BLaER1 treated with 17β-estradiol and CSF1 and Interleukin-3, amounts not matched to agents 10 nM and 100 nM (cell line): ENCODE data around the gene OBP2B.
"Not testable (repeated sequence)": the region's sequence is repeated elsewhere in the genome, so short reads cannot be mapped to it uniquely, and the experiment has no call there.

ENCODE experiments used
- H3K27ac ChIP-seq, 11 experiments: shearing (Covaris generic); formaldehyde crosslinking; 2 replicates each; pipeline ENCODE4 v1.8.1; 2022
- H3K27me3 ChIP-seq, 11 experiments: shearing (Covaris generic); formaldehyde crosslinking; 2 replicates each; pipeline ENCODE4 v1.8.1; 2022
- H3K36me3 ChIP-seq, 11 experiments: shearing (Covaris generic); formaldehyde crosslinking; 2 replicates each; pipeline ENCODE4 v1.8.1; 2022
- H3K4me1 ChIP-seq, 10 experiments: shearing (Covaris generic); formaldehyde crosslinking; 2 replicates each; pipeline ENCODE4 v1.8.1; 2022
- H3K4me2 ChIP-seq, 11 experiments: shearing (Covaris generic); formaldehyde crosslinking; 2 replicates each; pipeline ENCODE4 v1.8.1; 2022
- H3K4me3 ChIP-seq, 10 experiments: shearing (Covaris generic); formaldehyde crosslinking; 2 replicates each; pipeline ENCODE4 v1.8.1; 2022
- H3K9ac ChIP-seq, 11 experiments: shearing (Covaris generic); formaldehyde crosslinking; 2 replicates each; pipeline ENCODE4 v1.8.1; 2022
- H3K9me3 ChIP-seq, 11 experiments: shearing (Covaris generic); formaldehyde crosslinking; replicated peaks in 1 of 11; 2 replicates each; pipeline ENCODE4 v1.8.1; 2022
- H4K20me1 ChIP-seq, 11 experiments: shearing (Covaris generic); formaldehyde crosslinking; 2 replicates each; pipeline ENCODE4 v1.8.1; 2022
- Cebpa-rat ChIP-seq, 11 experiments: shearing (Covaris generic); IDR thresholded peaks; 2 replicates each; pipeline ENCODE4 v1.8.1; 2022

The OBP2B gene

DNA sequence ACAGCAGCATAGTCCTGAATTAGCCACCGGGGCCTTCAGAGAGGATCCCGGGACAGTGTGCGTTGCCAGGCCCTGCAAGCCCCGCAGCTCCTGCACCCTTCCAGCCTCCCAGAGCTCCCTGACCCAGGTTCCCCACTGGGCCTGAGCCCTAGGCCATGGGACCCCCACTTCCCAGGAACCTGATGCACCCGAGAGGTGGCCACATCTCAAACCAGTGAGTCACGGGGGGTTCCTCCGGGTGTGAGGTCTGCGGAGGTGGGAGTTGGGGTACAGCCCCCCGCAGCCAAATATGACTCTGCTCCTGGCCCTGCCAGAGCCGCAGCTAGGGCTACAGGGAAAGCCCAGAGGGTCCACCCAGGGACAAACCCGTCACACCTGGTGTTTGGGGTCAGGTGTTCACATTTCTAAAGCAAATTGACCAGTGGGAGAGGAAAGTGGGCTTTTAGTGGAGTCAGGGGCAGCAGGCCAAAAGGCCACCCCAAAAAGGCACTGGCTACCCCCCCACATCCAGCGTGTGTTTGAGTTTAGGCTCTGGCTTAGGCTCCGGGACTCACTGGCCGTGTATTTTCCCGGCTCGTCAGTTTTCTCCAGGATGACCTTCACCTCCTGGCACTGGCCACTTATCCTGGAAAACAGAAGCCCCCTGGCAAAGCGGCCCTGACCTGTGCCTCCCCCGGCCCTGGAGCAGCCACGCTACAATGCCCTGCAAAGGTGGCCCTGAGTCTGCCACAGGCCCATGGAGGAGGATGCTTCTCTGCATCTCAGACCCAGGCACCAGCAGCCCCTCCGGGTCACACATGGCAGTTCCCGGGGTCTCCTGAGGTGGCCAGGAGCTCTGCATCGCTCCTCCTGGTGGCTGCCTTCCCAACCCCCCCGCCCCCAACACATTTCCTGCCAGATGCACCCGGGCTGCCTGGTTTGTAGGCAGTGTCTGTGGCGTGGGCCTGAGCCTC lies 17.4 kb upstream of the OBP2B start:
- H3K4me3 ChIP-seq: no peak overlapping the region
- H4K20me1 ChIP-seq: no peaks in the 10 kb centered on the region
- peak overlapping the region in 1 of 11 experiments; percentile 18; a peak in 1 of 22 replicates for H3K9ac ChIP-seq
- H3K9me3 ChIP-seq: no peaks in the 10 kb centered on the region
- TF ChIP-seq Cebpa-rat (IDR thresholded peaks at IDR 0.05): no peak
- H3K4me2 ChIP-seq: peak overlapping the region in 10 of 11 experiments; percentile 16 to 83 (median 70); a peak in 16 of 22 replicates
- no peaks in the 10 kb centered on the region for H3K27me3 ChIP-seq
- H3K4me1 ChIP-seq: peaks cover 7 to 70% (median 54%) of the 10 kb centered on the region in 10 experiments
- H3K27ac ChIP-seq: no peak overlapping the region
- no peaks in the 10 kb centered on the region for H3K36me3 ChIP-seq

DNA sequence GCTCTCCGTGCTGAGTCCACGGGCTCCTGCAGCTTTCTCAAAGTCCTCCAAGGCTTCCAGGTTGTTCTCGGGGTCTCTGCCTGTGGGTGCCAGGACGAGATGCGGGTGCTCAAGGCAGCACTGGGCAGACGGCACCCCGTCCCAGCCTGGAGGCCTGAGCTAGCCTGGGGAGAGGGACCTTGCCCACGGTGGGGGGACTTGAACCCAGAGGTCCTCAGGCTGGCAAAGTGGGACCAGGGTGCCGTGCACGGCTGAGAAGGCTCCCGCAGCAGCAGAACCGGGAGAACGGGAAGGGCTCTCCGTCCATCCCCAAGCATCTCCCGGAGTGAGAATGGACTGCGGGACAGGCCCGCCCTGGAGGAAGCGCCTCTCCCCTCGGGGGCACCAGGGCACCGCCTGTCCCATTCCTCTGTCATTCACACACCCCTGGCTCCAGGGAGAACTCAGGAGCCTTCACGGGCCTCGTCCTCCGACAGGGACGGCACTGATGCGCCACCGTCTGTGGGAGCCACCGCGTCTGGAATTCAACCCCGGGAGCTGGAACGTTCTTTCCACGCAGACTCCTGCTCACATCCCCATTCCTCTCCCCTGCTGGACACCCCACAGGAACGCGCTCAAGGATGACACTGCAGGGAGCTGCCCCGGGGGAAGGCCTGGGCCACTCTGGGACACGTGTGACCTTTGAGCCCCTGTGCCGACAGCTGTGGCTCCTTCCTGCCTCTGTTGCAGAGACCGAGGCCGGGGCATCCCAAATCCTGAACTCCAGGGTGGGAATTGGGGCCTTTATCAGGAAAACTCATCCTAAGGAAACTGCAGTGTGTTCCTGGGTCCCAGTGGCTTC lies 16.3 kb upstream of the OBP2B start:
- no peak overlapping the region for H3K27ac ChIP-seq
- H3K9me3 ChIP-seq: no peaks in the 10 kb centered on the region
- no peaks in the 10 kb centered on the region for H3K36me3 ChIP-seq
- H3K4me1 ChIP-seq: peaks cover 7 to 70% (median 54%) of the 10 kb centered on the region in 10 experiments
- H3K27me3 ChIP-seq: no peaks in the 10 kb centered on the region
- no peaks in the 10 kb centered on the region for H4K20me1 ChIP-seq
- no peak overlapping the region for H3K9ac ChIP-seq
- H3K4me2 ChIP-seq: peak overlapping the region in 8 of 11 experiments; percentile 48 to 83 (median 75); a peak in 16 of 22 replicates
- no peak for TF ChIP-seq Cebpa-rat (IDR thresholded peaks at IDR 0.05)
- no peak overlapping the region for H3K4me3 ChIP-seq

DNA sequence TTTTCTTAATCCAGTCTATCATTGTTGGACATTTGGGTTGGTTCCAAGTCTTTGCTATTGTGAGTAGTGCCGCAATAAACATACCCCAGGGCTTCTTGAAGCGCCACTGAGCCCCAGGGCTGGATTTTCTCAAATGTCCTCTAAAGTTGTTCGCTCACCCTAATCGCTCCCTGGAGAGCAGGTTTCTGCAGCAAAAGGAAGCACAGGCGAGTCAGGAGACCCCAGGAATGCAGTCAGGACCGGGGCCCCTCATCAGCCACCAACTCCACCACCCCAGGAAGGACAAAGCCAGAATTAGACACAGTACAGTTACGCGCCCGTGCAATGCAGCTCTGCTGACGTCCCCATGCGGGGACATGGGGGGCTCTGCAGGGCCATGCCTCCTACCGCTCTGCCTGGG lies 15.7 kb upstream of the OBP2B start:
- Histone ChIP-seq H3K9me3 (no peaks in the 10 kb centered on the region), H3K9ac (no peak overlapping the region), H3K36me3 (no peaks in the 10 kb centered on the region), H3K4me2 (peak overlapping the region in 8 of 11 experiments; percentile 48 to 83 (median 75); a peak in 15 of 22 replicates), H3K27me3 (no peaks in the 10 kb centered on the region), H3K4me3 (no peak overlapping the region), H3K4me1 (peaks cover 7 to 70% (median 54%) of the 10 kb centered on the region in 10 experiments), H3K27ac (no peak overlapping the region), H4K20me1 (no peaks in the 10 kb centered on the region)
- no peak for TF ChIP-seq Cebpa-rat (IDR thresholded peaks at IDR 0.05)

DNA sequence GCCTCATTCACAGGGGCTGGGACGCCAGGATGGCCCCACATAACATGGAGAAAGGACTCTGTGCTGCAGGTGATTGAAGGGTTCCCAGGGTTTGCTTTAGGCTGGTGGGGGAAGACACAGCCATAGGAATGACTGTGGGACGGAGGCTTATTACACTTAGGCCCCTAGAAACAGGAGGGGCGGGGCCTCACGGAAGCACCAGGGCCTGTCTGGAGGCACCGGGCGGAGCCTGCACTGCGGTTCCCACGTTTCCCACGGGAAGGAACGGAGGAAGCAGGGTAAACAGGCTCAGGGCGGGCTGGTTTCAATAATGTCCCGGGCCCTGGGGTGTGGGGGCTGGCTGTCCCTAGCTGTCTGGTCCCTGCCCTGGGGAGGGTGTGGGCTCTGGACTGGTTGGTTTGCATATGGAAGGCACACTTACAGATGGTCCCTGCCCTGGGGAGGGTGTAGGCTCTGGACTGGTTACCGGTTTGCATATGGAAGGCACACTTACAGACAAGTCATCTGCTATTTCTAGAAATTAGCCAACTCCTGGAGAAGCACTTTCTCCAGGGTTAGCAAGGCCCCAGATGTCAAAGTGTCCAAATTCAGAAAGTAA lies 14.2 kb upstream of the OBP2B start:
- not testable (repeated sequence) for H3K36me3 ChIP-seq, H3K4me3 ChIP-seq, H4K20me1 ChIP-seq, H3K9me3 ChIP-seq, H3K27me3 ChIP-seq
- Histone ChIP-seq H3K9ac (0 out of 22 replicates have a peak overlapping the region, but pooled peaks of 3 of the 11 experiments have one; percentile 1 to 10 (median 1)), H3K4me1 (peaks cover 7 to 64% (median 49%) of the 10 kb centered on the region in 10 experiments), H3K27ac (0 out of 22 replicates have a peak overlapping the region, but pooled peaks of 2 of the 11 experiments have one; percentile 1 to 12), H3K4me2 (peak overlapping the region; percentile 48 to 92 (median 75))

DNA sequence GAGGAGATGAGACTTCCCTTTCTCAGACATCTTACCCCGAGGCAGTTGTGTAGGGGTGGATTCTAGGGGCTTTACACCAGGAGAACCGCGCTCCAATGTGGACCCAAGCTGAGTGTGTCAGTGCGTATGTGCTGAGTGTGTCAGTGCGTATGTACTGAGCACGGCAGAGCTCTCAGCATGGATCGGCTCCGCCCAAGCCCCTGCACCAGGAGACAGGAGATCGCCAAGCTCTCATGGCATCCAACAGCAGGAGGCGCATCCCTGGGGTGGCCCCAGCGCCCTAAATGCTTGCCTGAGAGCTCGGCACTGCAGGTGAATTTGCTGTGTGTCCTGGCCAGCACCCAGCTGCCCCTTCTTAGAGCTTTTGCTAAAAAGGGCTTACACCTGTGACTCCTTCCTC lies 12.9 kb upstream of the OBP2B start:
- not testable (repeated sequence) for H3K27me3 ChIP-seq, H3K36me3 ChIP-seq, H3K9me3 ChIP-seq, H3K9ac ChIP-seq, H4K20me1 ChIP-seq, H3K27ac ChIP-seq, H3K4me3 ChIP-seq
- peaks cover 7 to 62% (median 44%) of the 10 kb centered on the region in 10 experiments for H3K4me1 ChIP-seq
- H3K4me2 ChIP-seq: peak overlapping the region in 1 of 11 experiments; percentile 14; a peak in 2 of 22 replicates

DNA sequence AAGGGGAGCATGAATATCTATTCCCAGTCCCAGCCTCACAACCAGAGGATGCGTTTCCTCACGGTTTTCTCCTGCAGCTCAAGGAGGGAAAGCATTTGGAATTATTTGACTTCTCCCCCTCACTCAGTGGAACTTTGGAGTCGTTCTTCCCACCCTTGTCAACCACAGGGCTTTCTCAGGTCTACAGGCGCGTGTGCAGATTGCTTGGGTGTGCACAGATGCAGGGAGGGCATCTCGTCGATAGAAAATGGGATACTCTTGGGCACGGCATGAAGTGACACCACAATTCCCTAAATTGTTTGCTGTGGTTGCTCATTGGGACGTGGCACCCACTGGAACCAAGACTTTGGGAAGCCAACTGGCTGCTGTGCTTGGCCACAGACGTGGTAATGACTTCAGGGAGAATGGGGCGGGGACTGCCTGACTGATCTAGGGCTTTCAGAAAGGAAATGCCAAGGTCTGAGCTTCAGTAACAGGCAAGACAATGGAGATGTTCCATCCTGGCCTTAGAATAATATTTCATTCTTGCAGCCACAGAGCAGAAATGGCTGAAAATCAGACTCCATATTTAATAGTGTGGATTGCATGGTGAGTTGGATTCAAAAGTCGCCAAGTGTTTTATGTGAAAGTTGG lies 12.2 kb upstream of the OBP2B start:
- Histone ChIP-seq H3K9ac (no peak overlapping the region), H3K36me3 (no peaks in the 10 kb centered on the region), H3K4me3 (no peak overlapping the region), H3K27ac (no peak overlapping the region), H3K9me3 (no peaks in the 10 kb centered on the region), H3K4me1 (peaks cover 7 to 56% (median 37%) of the 10 kb centered on the region in 10 experiments), H3K4me2 (no peak overlapping the region), H4K20me1 (no peaks in the 10 kb centered on the region), H3K27me3 (peaks cover 0 to 6% (median 0%) of the 10 kb centered on the region in 11 experiments; a peak in 5 of 22 replicates)
- TF ChIP-seq Cebpa-rat (IDR thresholded peaks at IDR 0.05): no peak

DNA sequence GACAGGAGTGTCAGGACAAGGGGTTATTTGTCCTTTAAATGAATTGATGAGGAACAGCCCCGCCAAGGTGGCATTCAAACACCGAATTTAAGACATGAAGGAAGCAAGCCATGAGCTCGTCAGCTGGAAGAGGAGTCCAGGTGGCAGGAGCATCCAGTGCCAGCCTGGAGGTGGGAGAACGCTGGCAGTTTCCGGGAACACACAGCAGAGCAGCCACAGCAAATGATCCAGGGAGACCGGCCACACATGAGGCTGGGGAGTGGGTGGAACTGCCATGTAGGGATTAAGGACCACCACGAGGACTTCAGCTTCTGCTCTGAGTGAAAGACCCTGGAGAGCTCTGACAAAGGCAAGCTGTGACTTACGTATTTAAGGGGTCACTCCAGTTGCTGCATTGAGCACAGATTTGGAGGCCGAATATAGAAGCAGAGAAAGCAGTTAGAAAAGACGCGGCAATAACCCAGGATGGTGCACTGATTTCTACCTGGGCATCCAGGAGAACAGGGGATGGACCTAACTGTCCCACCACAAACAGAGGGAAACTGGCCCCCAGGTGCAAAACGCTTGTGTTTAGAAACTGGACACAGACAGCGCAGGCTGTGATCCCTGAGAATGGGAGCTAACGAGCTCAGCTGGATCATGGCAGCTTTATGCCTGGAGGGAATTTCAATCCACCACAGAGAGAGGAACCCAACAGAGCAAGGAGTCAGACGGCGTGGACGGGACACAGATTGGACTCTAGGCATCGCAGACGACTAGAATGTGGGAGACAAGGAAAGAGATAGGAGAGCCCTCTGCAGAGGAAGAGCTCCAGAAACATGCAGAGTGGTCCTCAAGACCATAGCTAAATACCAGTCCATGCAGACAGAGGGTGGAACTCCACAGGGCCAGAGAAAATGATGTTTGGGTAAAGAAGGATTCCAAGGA lies 9.3 kb upstream of the OBP2B start:
- not testable (repeated sequence) for H3K9ac ChIP-seq, H3K36me3 ChIP-seq, H3K4me3 ChIP-seq, H3K9me3 ChIP-seq, H4K20me1 ChIP-seq, H3K27ac ChIP-seq, H3K27me3 ChIP-seq
- Histone ChIP-seq H3K4me1 (peaks cover 2 to 28% (median 13%) of the 10 kb centered on the region in 10 experiments; a peak in 18 of 20 replicates), H3K4me2 (peak overlapping the region in 5 of 11 experiments; percentile 37 to 61 (median 48); a peak in 3 of 22 replicates)

DNA sequence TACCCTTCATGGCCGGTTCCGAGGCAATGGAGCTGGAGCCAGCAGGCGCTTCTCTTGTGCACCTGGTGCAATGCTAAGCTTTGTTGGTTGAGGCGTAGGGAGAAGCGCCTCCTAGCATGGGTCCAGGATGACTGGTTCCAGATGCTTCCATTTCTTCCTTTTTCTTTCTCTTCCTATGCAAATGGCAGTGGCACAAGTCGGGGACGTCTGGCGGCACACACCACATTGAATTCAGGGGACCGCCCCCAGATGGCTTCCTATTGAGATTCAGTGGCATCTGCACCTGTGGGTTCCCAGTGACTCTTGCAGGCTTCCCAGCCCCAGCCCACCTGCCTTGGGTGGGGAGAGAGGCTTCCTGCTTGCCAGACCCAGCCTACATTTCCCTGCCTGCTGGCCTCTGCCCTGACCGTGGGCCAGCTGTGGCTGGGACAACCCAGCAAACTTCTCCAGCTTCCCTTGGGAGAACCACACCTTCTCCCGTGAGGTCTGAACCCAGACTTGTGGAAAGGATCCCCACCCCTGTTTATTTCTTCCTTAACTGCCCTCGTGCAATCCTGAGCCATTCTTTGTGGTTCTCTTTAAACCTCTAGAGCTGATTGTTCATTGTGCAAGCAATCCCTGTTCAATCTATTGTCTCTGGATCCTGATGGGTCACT lies 8.4 kb upstream of the OBP2B start:
- not testable (repeated sequence) for H3K27me3 ChIP-seq, H3K27ac ChIP-seq, H3K36me3 ChIP-seq, H3K9me3 ChIP-seq, H3K9ac ChIP-seq, H3K4me3 ChIP-seq, H4K20me1 ChIP-seq
- Histone ChIP-seq H3K4me2 (peak overlapping the region in 9 of 11 experiments; percentile 9 to 61 (median 46); a peak in 16 of 22 replicates), H3K4me1 (peaks cover 0 to 21% (median 7%) of the 10 kb centered on the region in 10 experiments; a peak in 12 of 20 replicates)

DNA sequence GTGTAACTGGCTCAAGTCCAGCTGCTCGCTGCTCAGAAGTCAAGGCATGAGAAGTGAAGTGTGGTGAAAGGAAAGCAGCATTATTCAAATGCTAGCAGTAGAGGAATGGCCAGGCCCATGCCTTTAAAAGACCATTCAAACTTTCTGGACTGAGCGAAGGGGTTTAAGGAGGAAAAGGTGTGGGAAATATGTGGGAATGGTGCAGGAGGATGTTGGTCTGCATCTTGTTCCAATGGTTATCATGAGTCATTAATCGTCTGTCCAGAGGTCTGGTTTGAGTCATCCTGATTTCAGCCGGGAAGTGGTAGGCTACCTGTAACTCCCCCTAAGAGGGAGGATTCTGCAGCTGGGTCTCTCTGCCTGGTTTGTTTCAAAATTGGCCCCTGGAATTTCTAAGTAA lies 5.2 kb upstream of the OBP2B start:
- H3K4me1 ChIP-seq: peaks cover 0 to 12% (median 7%) of the 10 kb centered on the region in 10 experiments; a peak in 11 of 20 replicates
- H3K4me2 ChIP-seq, H3K4me3 ChIP-seq, H3K36me3 ChIP-seq, H3K27me3 ChIP-seq, H3K9ac ChIP-seq, H4K20me1 ChIP-seq, H3K27ac ChIP-seq: not testable (repeated sequence)
- peaks cover 7 to 20% (median 13%) of the 10 kb centered on the region in 11 experiments; a peak in 19 of 22 replicates for H3K9me3 ChIP-seq
